ENCODE data around the gene MRTFA. TPM values are rescaled to one million over a fixed set of nuclear protein-coding genes. Genes with fewer than 3 reads are reported as not detected.

MRTFA gene
- total RNA-seq, 2 experiments from 2014 or later = 44.1 to 45.5 TPM

DNA sequence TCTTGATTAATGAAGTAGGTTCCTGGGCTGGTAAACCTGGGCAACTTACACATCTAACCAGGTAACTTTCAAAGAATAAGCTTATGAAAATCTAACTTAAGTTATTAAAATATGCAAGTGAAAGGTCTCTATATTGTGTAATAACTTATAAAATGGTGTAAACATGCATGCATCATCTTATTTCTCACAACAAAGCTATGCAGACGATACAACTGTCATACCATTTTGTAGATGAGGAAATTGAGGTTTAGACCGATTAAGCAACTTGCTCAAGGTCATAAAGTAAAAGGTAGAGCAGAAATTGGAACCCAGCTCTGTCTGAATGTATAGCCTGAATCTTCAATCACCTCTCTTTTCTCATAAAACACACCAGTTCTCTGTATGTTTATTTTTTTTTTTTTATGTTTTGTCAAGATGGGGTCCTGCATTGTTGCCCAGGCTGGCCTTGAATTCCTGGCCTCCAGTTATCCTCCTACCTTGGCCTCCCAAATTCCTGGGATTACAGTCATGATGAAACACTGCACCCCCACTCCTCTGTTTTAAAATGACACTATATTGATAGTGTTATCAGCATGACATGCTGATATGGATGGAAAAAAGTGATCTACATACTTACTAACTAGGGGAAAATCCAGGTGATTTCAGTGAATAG lies 156.5 kb downstream of the MRTFA start:
- no peak for DNase-seq
- no peaks in the 10 kb centered on the region for H3K27me3 Mint-ChIP-seq
- H3K27ac Mint-ChIP-seq = no peak overlapping the region
- H3K4me1 Mint-ChIP-seq (ENCODE audit: low read depth) = peaks cover 19% of the 10 kb centered on the region
- H3K9me3 Mint-ChIP-seq = no peaks in the 10 kb centered on the region
- ChIA-PET CTCF (interaction anchor here (1.0 to 3.8 kb wide), 8 partner anchors 8 to 47 kb away, joined by 3 to 39 read pairs (median 4); no protein-coding TSS in a partner anchor), POLR2A (interaction anchor here (0.6 to 1.3 kb wide), 2 partner anchors 43 to 418 kb away, joined by 5 read pairs; no protein-coding TSS in a partner anchor)
- H3K36me3 Mint-ChIP-seq = no peaks in the 10 kb centered on the region
- no peak overlapping the region for H3K4me3 Mint-ChIP-seq
- intact Hi-C loops (cut with micrococcal nuclease) = loop anchor here (2.0 kb wide), 1 partner anchor 43 kb away; no protein-coding TSS in a partner anchor

DNA sequence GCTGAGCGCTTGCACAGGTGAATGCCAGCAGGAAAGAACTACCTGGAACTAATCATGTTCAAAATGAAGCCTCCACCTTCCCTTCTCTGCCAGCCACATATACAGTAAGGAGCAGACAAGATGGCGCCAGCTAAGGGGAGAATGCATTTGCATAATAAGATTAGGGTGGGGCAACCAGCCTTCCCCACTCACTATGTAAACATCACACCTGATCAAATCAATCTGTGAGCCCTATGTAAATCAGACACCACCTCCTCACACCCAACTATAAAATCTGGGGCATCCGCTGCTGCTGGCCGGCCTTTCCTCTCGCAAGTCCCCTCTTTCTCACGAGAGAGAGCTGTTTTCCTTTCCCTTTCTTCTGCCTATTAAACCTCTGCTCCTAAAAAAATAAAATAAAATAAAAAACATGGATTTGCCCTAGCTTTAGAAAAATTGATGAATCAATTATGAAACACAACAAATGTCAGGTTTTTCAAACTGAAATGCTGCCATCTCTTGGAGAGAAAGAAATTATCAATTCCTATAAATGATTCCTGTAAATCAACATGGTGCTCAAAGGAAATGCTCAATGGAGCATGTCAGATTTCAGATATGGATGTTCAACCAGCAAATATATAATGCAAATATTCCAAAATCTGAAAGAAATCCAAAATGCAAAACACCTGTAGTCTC lies 157.3 kb downstream of the MRTFA start:
- Mint-ChIP-seq H3K9me3 (no peaks in the 10 kb centered on the region), H3K27ac (no peak overlapping the region), H3K4me1 (ENCODE audit: low read depth) (peaks cover 21% of the 10 kb centered on the region), H3K4me3 (no peak overlapping the region), H3K36me3 (no peaks in the 10 kb centered on the region), H3K27me3 (no peaks in the 10 kb centered on the region)
- CTCF ChIA-PET = interaction anchor here (1.0 to 3.8 kb wide), 8 partner anchors 9 to 46 kb away, joined by 3 to 39 read pairs (median 4); no protein-coding TSS in a partner anchor
- no peak for DNase-seq
- intact Hi-C loops (cut with micrococcal nuclease) = loop anchor here (2.0 kb wide), 1 partner anchor 42 kb away; no protein-coding TSS in a partner anchor
- POLR2A ChIA-PET = interaction anchor here (0.6 to 1.3 kb wide), 2 partner anchors 43 to 417 kb away, joined by 5 read pairs; no protein-coding TSS in a partner anchor

GRCh38 chr22:40478338-40479125 lies 158.0 kb downstream of the MRTFA start:
- H3K27ac Mint-ChIP-seq = no peak overlapping the region
- H3K4me3 Mint-ChIP-seq = no peak overlapping the region
- intact Hi-C loops (cut with micrococcal nuclease) = loop anchor here (2.0 kb wide), 1 partner anchor 42 kb away; no protein-coding TSS in a partner anchor

GRCh38 chr22:40477683-40478337 lies 158.7 kb downstream of the MRTFA start:
- no peaks in the 10 kb centered on the region for H3K36me3 Mint-ChIP-seq
- H3K4me1 Mint-ChIP-seq (ENCODE audit: low read depth) = peaks cover 29% of the 10 kb centered on the region
- no peak overlapping the region for H3K27ac Mint-ChIP-seq
- CTCF ChIA-PET = interaction anchor here (1.3 to 3.8 kb wide), 3 partner anchors 9 to 41 kb away, joined by 3 to 39 read pairs (median 3); no protein-coding TSS in a partner anchor
- H3K4me3 Mint-ChIP-seq = no peak overlapping the region
- POLR2A ChIA-PET = no interaction called here
- no peaks in the 10 kb centered on the region for H3K9me3 Mint-ChIP-seq
- H3K27me3 Mint-ChIP-seq = no peaks in the 10 kb centered on the region
- no peak for DNase-seq
- intact Hi-C loops (cut with micrococcal nuclease) = loop anchor here (2.0 kb wide), 1 partner anchor 41 kb away; no protein-coding TSS in a partner anchor

More at GRCh38 chr22:40478338-40479125, 158.0 kb downstream of the MRTFA start:
- peaks cover 26% of the 10 kb centered on the region for H3K4me1 Mint-ChIP-seq (ENCODE audit: low read depth)
- no peaks in the 10 kb centered on the region for H3K27me3 Mint-ChIP-seq
- H3K9me3 Mint-ChIP-seq = no peaks in the 10 kb centered on the region
- CTCF ChIA-PET = interaction anchor here (1.0 to 3.8 kb wide), 8 partner anchors 9 to 45 kb away, joined by 3 to 39 read pairs (median 4); no protein-coding TSS in a partner anchor
- H3K36me3 Mint-ChIP-seq = no peaks in the 10 kb centered on the region
- no peak for DNase-seq
- POLR2A ChIA-PET = interaction anchor here (1.3 kb wide), 1 partner anchor 42 kb away, joined by 5 read pairs; no protein-coding TSS in a partner anchor

DNA sequence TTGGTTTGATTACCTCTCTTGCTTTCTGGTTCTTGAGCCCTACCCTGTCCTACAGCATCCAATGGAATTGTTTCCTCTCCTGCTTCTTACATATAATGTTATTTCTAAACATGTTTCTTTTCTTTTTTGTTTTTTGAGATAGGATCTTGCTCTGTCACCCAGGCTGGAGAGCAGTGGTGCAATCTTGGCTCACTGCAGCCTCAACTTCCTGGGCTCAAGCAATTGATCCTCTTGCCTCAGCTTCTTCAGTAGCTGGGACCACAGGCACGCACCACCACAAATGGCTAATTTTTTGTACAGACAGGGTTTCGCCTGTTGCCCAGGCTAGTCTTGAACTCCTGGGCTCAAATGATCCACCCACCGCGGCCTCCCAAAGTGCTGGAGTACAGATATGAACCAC lies 160.2 kb downstream of the MRTFA start:
- Mint-ChIP-seq H3K27me3 (no peaks in the 10 kb centered on the region), H3K36me3 (no peaks in the 10 kb centered on the region), H3K4me1 (ENCODE audit: low read depth) (peaks cover 28% of the 10 kb centered on the region), H3K4me3 (no peak overlapping the region), H3K27ac (no peak overlapping the region), H3K9me3 (no peaks in the 10 kb centered on the region)
- intact Hi-C loops (cut with micrococcal nuclease) = no loop called here
- DNase-seq = no peak
- CTCF ChIA-PET = interaction anchor here (1.6 kb wide), 1 partner anchor 39 kb away, joined by 7 read pairs; no protein-coding TSS in a partner anchor
- POLR2A ChIA-PET = no interaction called here

DNA sequence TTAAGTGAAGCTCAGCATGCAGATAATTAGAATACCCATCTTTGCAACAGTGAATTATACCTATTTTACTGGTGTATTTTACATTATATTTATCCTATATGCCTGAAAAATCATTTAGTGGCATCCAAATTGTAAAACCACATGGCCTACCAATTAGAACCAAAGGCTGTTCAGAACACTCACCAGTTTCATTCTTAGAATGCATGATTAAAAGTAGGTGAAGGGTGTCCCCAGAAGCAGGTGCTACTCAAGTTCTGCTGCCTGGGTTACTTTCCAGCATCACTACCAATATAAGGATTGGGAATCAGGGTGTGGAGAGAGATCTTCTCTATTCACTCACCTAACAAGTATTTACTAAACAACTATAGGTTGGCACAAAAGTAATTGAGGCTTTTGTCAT lies 162.8 kb downstream of the MRTFA start:
- H3K4me3 Mint-ChIP-seq = no peak overlapping the region
- intact Hi-C loops (cut with micrococcal nuclease) = no loop called here
- peaks cover 20% of the 10 kb centered on the region for H3K4me1 Mint-ChIP-seq (ENCODE audit: low read depth)
- no peak overlapping the region for H3K27ac Mint-ChIP-seq
- no peaks in the 10 kb centered on the region for H3K27me3 Mint-ChIP-seq
- H3K9me3 Mint-ChIP-seq = no peaks in the 10 kb centered on the region
- no peak for DNase-seq
- H3K36me3 Mint-ChIP-seq = no peaks in the 10 kb centered on the region
- ChIA-PET CTCF (interaction anchor here (0.5 to 5.7 kb wide), 3 partner anchors 14 to 712 kb away, joined by 3 to 27 read pairs (median 12); no protein-coding TSS in a partner anchor), POLR2A (interaction anchor here (0.7 kb wide), 1 partner anchor 256 kb away, joined by 3 read pairs; no protein-coding TSS in a partner anchor)

DNA sequence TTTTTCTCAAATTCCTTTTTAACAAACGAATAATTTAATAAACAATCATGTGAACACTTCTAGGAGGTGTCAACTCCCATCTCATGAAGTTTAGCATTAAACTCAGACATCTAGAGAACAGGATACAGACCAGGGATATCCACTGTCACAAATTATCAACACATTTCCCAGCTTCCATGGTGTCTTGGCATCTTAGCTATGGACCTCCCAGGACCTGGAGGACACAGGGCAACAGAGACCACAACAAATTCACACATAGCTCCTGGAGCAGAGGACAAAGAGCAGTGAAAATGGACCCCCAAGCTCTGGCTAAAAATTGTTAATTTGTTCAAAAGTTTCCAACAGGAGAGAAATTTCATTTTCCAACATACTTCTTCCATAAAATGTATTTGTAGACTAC lies 163.9 kb downstream of the MRTFA start:
- CTCF ChIA-PET = interaction anchor here (2.5 to 5.7 kb wide), 2 partner anchors 15 to 36 kb away, joined by 12 to 27 read pairs; no protein-coding TSS in a partner anchor
- no peak for DNase-seq
- Mint-ChIP-seq H3K4me1 (ENCODE audit: low read depth) (peaks cover 18% of the 10 kb centered on the region), H3K9me3 (no peaks in the 10 kb centered on the region), H3K27me3 (no peaks in the 10 kb centered on the region), H3K36me3 (no peaks in the 10 kb centered on the region), H3K27ac (no peak overlapping the region), H3K4me3 (no peak overlapping the region)
- POLR2A ChIA-PET = no interaction called here
- intact Hi-C loops (cut with micrococcal nuclease) = no loop called here

DNA sequence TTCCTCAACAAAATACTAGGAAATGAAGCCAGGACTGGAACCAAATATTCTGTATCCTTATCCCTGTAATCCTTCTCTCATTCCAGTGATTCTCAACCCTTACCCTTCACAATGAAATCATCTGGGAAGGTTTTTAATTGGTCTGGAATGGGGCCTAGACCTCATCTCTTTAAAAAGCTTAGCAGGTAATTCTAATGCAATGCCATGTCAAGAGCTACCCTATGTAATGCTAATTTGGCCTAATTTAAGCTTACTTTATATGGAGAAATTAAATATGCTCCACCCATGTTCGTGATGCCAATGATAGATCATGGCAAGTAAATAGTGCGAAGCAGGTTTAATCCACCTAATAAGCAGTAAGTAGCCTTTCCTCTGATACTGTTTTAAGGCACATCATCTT lies 164.5 kb downstream of the MRTFA start:
- no peak overlapping the region for H3K4me3 Mint-ChIP-seq
- H3K27me3 Mint-ChIP-seq = no peaks in the 10 kb centered on the region
- DNase-seq = no peak
- H3K4me1 Mint-ChIP-seq (ENCODE audit: low read depth) = peaks cover 21% of the 10 kb centered on the region
- no peak overlapping the region for H3K27ac Mint-ChIP-seq
- no peaks in the 10 kb centered on the region for H3K36me3 Mint-ChIP-seq
- ChIA-PET POLR2A (no interaction called here), CTCF (interaction anchor here (1.1 to 5.7 kb wide), 3 partner anchors 15 to 35 kb away, joined by 3 to 27 read pairs (median 12); no protein-coding TSS in a partner anchor)
- intact Hi-C loops (cut with micrococcal nuclease) = no loop called here
- H3K9me3 Mint-ChIP-seq = no peaks in the 10 kb centered on the region

GRCh38 chr22:40469181-40469580 lies 167.3 kb downstream of the MRTFA start:
- intact Hi-C loops (cut with micrococcal nuclease) = no loop called here
- Mint-ChIP-seq H3K4me1 (ENCODE audit: low read depth) (peaks cover 33% of the 10 kb centered on the region), H3K4me3 (no peak overlapping the region), H3K9me3 (no peaks in the 10 kb centered on the region), H3K36me3 (no peaks in the 10 kb centered on the region), H3K27me3 (no peaks in the 10 kb centered on the region), H3K27ac (no peak overlapping the region)
- DNase-seq = no peak
- ChIA-PET POLR2A (no interaction called here), CTCF (interaction anchor here (5.7 kb wide), 1 partner anchor 18 kb away, joined by 27 read pairs; no protein-coding TSS in a partner anchor)

GRCh38 chr22:40468616-40469015 lies 167.9 kb downstream of the MRTFA start:
- ChIA-PET CTCF (interaction anchor here (0.8 kb wide), 1 partner anchor 11 kb away, joined by 3 read pairs; no protein-coding TSS in a partner anchor), POLR2A (no interaction called here)
- Mint-ChIP-seq H3K9me3 (no peaks in the 10 kb centered on the region), H3K36me3 (no peaks in the 10 kb centered on the region), H3K27ac (no peak overlapping the region), H3K27me3 (no peaks in the 10 kb centered on the region), H3K4me1 (ENCODE audit: low read depth) (peaks cover 33% of the 10 kb centered on the region), H3K4me3 (no peak overlapping the region)
- intact Hi-C loops (cut with micrococcal nuclease) = no loop called here
- DNase-seq = no peak

DNA sequence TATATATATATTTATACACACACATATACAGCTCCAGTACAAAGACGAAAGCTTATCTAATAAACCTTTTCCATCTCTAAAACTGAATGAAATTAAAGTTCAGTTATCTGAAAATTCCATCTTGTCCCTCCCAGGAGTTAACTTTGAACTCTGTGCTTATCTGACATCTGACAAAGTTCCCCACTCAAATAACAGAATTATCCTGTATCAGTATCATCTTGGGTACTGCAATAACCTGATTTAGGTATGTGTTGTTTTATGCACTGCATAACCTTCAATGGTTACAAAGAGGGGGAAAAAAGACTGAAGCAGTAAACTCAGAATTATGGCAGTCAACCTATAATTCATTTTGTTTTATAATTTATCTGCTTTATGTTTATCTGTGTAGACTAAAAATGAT lies 169.5 kb downstream of the MRTFA start:
- no peaks in the 10 kb centered on the region for H3K27me3 Mint-ChIP-seq
- ChIA-PET CTCF (interaction anchor here (0.7 to 1.3 kb wide), 2 partner anchors 30 to 179 kb away, joined by 3 to 5 read pairs; no protein-coding TSS in a partner anchor), POLR2A (no interaction called here)
- H3K27ac Mint-ChIP-seq = no peak overlapping the region
- peaks cover 36% of the 10 kb centered on the region for H3K4me1 Mint-ChIP-seq (ENCODE audit: low read depth)
- DNase-seq = no peak
- H3K36me3 Mint-ChIP-seq = peaks cover 3% of the 10 kb centered on the region
- no peak overlapping the region for H3K4me3 Mint-ChIP-seq
- H3K9me3 Mint-ChIP-seq = no peaks in the 10 kb centered on the region
- intact Hi-C loops (cut with micrococcal nuclease) = no loop called here

Data from activated CD4-positive, alpha-beta memory T cell treated with anti-CD3 and anti-CD28 coated beads for 36 hours (primary cell).